Lower leg skin (tissue), 4 donors: ENCODE data around the gene SLC6A17. TPM values are rescaled to one million over a fixed set of nuclear protein-coding genes. Genes with fewer than 3 reads are reported as not detected.

Source experiments
- DNase-seq, 2 donors: peaks; one replicate each; pipeline ENCODE4 v3.0.0-alpha.2; 2019; ENCODE audit warnings: low spot score in 2 of 2
- H3K4me3 ChIP-seq: fragments of 200-600 bp; sonication (generic); 2 replicates; pipeline ENCODE4 v1.5.1; 2017; ENCODE audit warnings: mild to moderate bottlenecking, low read depth; ENCODE audit not compliant: poor library complexity, severe bottlenecking
- CTCF ChIP-seq, 3 donors: fragments of 450-650 bp; IDR thresholded peaks; one replicate each; pipeline ENCODE4 v1.5.1; 2016; ENCODE audit warnings: antibody characterized with exemption in 3 of 3, mild to moderate bottlenecking in 3 of 3, moderate library complexity in 2 of 3
- POLR2A ChIP-seq, 2 donors: fragments of 450-650 bp; IDR thresholded peaks; one replicate each; pipeline ENCODE4 v1.6.1; 2016 to 2017; ENCODE audit warnings: antibody characterized with exemption in 2 of 2, mild to moderate bottlenecking in 1 of 2, moderate library complexity in 1 of 2
- WGBS, 2 donors: methylation state at CpG; one replicate each; pipeline ENCODE4 v1.1.5; 2018; 5-methylcytosine and 5-hydroxymethylcytosine counted together
- intact Hi-C: fragments of 100-400 bp; cut with DNase I; formaldehyde crosslinking; loops from one replicate; pipeline ENCODE4 v1.15.0; 2023; ENCODE audit warnings: low total_unique reads
- total RNA-seq, 4 donors: library from RNA; depleted of rRNA; stranded (reverse); fragments of >200 nt; gene quantifications; one replicate each; pipeline ENCODE4 v1.1.0, GENCODE V29; 2016

The SLC6A17 gene
- total RNA-seq, 4 donors from 2014 or later: 4.5 to 6.9 (median 5.8) TPM

GRCh38 chr1:110195196-110195595 is 44.9 kb downstream of the SLC6A17 start:
- H3K4me3 ChIP-seq: no peak overlapping the region
- WGBS, 2 donors: 85 to 91% methylated on average over 10 of the region's 10 CpGs
- TF ChIP-seq CTCF (IDR thresholded peaks at IDR 0.05): no peak
- TF ChIP-seq POLR2A (IDR thresholded peaks at IDR 0.05): no peak
- intact Hi-C loops: loop anchor here (5.0 kb wide), 1 partner anchor 262 kb away; no protein-coding TSS in a partner anchor
- DNase-seq: no peak

- intact Hi-C loops: loop anchor here (5.0 kb wide), 1 partner anchor 260 kb away; no protein-coding TSS in a partner anchor
- 58 to 61% methylated on average over 12 of the region's 12 CpGs for WGBS, 2 donors
These were observed 46.8 kb downstream of the SLC6A17 start for GRCh38 chr1:110196917-110197765.

GRCh38 chr1:110197905-110198629 is 47.8 kb downstream of the SLC6A17 start:
- 91 to 93% methylated on average over 23 of the region's 23 CpGs for WGBS, 2 donors
- TF ChIP-seq CTCF (IDR thresholded peaks at IDR 0.05): no peak
- TF ChIP-seq POLR2A (IDR thresholded peaks at IDR 0.05): no peak
- DNase-seq: no peak
- intact Hi-C loops: loop anchor here (5.0 kb wide), 1 partner anchor 259 kb away; no protein-coding TSS in a partner anchor
- no peak overlapping the region for H3K4me3 ChIP-seq

More at GRCh38 chr1:110196917-110197765, 46.8 kb downstream of the SLC6A17 start:
- no peak for DNase-seq
- peak in 1 of 3 donors; percentile 62 for TF ChIP-seq CTCF (IDR thresholded peaks at IDR 0.05)
- no peak for TF ChIP-seq POLR2A (IDR thresholded peaks at IDR 0.05)
- H3K4me3 ChIP-seq: no peak overlapping the region

- intact Hi-C loops: loop anchor here (5.0 kb wide), 1 partner anchor 259 kb away; no protein-coding TSS in a partner anchor
- no peak for DNase-seq
- WGBS, 2 donors: 93 to 100% methylated on average over 2 of the region's 2 CpGs
- TF ChIP-seq POLR2A (IDR thresholded peaks at IDR 0.05): no peak
- no peak for TF ChIP-seq CTCF (IDR thresholded peaks at IDR 0.05)
- H3K4me3 ChIP-seq: no peak overlapping the region
These were observed 48.5 kb downstream of the SLC6A17 start for GRCh38 chr1:110198746-110199145.

GRCh38 chr1:110200190-110200589 is 49.9 kb downstream of the SLC6A17 start:
- H3K4me3 ChIP-seq: no peak overlapping the region
- TF ChIP-seq POLR2A (IDR thresholded peaks at IDR 0.05) (no peak), CTCF (IDR thresholded peaks at IDR 0.05) (no peak)
- 21 to 23% methylated on average over 2 of the region's 2 CpGs for WGBS, 2 donors
- no peak for DNase-seq
- intact Hi-C loops: no loop called here
